NCI-H2227 (cell line): Measurements from ENCODE around the gene ITPR3.
"Not testable (repeated sequence)": the region's sequence is repeated elsewhere in the genome, so short reads cannot be mapped to it uniquely, and the experiment has no call there.

Source experiments
- DNase-seq: peaks from one replicate; lab custom pipeline; 2025; ENCODE audit not compliant: unreplicated experiment; lab: John Stamatoyannopoulos, UW

Gene ITPR3

GRCh38 chr6:33590531-33591198 lies 30.5 kb upstream of the ITPR3 start:
- DNase-seq: no peak

- no peak for DNase-seq
Observed at GRCh38 chr6:33591424-33592032, 29.6 kb upstream of the ITPR3 start.

GRCh38 chr6:33592280-33592594 lies 28.9 kb upstream of the ITPR3 start:
- DNase-seq: no peak

- DNase-seq: no peak
Observed at GRCh38 chr6:33592595-33593413, 28.3 kb upstream of the ITPR3 start.

GRCh38 chr6:33593414-33593727 lies 27.8 kb upstream of the ITPR3 start:
- DNase-seq: no peak

- no peak for DNase-seq
Observed at GRCh38 chr6:33595001-33595846, 25.9 kb upstream of the ITPR3 start.

GRCh38 chr6:33596894-33597293 lies 24.2 kb upstream of the ITPR3 start:
- not testable (repeated sequence) for DNase-seq

- no peak for DNase-seq
Observed at GRCh38 chr6:33597551-33598322, 23.4 kb upstream of the ITPR3 start.

- DNase-seq: no peak
Observed at GRCh38 chr6:33599413-33599938, 21.6 kb upstream of the ITPR3 start.

- DNase-seq: no peak
Observed at GRCh38 chr6:33600761-33601160, 20.4 kb upstream of the ITPR3 start.

- no peak for DNase-seq
Observed at GRCh38 chr6:33602180-33602579, 18.9 kb upstream of the ITPR3 start.

GRCh38 chr6:33604941-33605854 lies 15.9 kb upstream of the ITPR3 start:
- DNase-seq: no peak

GRCh38 chr6:33606642-33607041 lies 14.5 kb upstream of the ITPR3 start:
- DNase-seq: no peak

- no peak for DNase-seq
Observed at GRCh38 chr6:33607126-33607783, 13.9 kb upstream of the ITPR3 start.

- DNase-seq: no peak
Observed at GRCh38 chr6:33607784-33608161, 13.3 kb upstream of the ITPR3 start.

GRCh38 chr6:33609019-33609418 lies 12.1 kb upstream of the ITPR3 start:
- no peak for DNase-seq

GRCh38 chr6:33609528-33609927 lies 11.6 kb upstream of the ITPR3 start:
- no peak for DNase-seq

GRCh38 chr6:33610067-33610466 lies 11.1 kb upstream of the ITPR3 start:
- DNase-seq: no peak
